ENCODE results near the gene TKT.
A peak's percentile ranks its signal among the peaks of the same experiment; 100 is the strongest.

TKT gene

DNA sequence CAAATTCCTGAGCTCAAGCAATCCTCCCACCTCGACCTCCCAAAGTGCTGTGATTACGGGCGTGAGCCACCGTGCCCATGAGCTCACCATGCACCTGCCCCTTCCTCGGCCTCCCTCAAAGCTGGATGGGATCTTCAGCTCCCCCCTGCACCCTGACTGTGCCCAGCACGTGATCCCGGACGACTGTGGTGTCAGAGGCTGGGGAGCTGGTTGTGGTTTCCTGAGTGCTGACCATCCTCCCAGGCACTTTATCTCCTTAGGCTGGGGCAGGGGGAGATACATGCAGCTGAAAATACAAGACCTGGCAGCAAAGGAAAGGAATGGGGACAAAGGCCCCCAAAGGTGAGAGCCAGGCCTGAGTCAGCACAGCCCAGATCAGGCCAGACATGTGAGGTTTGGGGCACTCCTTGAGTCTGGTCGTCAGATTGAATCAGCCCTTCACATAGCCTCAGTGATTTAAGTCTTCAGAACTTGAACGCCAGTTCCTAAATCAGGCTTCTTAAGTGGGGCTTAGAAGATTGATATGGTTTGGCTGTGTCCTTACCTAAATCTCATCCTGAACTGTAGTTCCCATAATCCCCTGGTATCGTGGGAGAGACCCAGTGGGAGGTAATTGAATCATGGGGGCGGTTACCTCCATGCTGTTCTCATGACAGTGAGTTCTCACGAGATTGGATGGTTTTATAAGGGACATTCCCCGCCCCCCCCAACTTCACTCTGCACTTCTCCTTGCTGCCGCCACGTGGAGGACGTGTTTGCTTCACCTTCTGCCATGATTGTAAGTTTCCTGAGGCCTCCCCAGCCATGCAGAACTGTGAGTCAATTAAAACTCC, 59.0 kb downstream of the TKT start:
- DNase-seq (ENCODE audit: low read depth in 2 of 2), result peak; percentile 24 to 31

DNA sequence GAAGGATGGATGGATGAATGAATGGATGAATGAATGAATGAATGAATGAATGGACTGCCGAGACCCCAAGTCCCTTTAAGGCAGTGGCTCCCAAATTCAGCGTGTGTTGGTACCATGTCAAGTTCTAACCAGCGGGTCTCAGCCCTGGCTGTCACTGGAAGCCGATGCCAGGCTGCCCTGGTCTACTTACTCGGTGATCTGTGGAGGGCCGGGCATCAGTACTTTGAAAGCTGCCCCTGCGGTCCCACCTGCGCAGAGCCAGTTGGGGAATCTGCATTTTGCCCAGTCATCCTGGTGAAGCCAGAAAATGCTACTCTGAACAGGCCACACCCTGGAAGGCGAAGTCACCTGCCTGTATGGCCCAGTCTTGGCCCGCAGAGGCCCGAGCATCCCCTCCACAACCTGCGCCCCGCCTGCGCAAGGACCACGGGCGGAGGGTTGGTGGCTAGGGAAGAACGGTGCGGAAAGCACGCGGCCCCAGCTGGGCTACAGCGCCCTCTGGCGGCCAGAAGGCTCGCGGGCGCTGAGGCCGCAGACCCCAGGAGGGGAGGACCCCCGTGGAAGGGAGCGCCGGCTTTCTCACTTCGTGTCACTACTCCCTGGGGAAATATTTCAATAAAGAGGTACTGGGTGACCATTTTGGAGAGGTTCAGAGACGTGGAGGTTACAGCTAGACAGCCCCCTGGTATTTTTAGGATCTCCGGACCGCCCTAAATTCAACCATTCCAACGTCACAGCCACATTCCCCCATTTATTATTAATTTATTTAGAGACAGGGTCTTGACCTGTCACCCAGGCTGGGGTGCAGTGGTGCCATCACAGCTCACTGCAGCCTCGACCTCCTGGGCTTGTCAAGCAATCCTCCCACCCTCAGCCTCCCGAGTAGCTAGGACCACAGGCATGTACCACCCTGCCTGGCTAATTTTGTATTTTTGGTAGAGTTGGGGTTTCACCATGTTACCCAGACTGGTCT, 59.9 kb downstream of the TKT start:
- peak; percentile 40 to 52 for DNase-seq (ENCODE audit: low read depth in 2 of 2)

DNA sequence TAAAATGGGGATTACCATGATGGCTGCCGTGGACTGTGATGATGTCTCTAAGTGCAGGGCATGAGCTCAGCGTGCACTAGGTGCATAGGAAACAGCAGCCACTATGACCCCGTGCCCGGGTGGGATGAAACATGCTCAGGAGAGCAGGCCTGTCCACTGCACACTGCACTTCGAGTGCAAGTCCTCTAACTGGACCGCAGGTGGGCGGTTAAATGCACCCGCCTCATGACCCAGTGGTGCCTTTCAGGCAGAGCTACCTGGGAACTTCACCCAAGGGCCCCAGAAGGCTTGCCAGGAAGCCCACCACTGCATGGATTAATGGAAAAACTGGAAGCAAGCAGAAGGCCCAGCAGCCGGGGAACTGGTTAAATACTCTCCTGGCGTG, 60.8 kb downstream of the TKT start:
- no peak for DNase-seq (ENCODE audit: low read depth in 2 of 2)

DNA sequence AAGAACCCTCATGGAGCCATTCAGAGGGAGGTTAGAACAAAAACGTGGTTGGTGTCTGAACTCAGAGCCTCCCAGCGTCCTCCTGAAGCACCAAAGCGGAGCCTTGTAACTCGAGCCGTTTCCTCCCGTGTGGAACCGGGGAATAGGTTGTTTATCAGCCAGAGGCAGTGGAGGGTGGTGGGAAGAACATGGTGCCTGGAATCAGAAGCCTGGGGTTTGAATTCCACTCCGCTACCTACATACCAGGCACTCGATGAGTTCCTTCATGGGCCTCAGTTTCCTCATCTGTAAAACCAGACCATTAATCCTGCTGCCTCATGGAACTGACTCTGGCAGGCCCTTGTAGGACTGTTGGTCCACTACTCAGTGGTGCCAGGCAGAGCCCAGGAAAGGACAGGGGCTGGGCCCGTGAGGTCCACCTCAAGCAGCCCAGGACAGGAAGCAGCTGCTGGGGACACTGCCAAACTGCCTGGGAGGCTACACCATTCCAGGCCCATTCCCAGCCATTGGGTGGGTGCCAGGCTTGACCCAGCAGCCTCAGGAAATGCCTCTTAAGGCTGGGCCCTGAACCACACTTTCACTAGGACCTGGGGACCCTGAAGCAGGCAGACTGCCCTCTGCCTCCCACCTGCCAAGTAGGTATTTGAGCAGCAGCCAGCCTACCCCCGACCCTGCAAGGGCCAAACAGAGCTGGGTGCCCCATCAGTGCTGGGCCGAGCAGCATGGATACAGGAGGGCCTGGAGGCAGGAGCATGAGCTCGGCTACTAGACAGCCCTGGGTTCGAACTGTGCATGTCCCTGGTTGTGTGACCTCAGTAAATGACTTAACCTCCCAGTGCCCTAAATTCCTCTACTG, 61.4 kb downstream of the TKT start:
- DNase-seq (ENCODE audit: low read depth in 2 of 2), result no peak

DNA sequence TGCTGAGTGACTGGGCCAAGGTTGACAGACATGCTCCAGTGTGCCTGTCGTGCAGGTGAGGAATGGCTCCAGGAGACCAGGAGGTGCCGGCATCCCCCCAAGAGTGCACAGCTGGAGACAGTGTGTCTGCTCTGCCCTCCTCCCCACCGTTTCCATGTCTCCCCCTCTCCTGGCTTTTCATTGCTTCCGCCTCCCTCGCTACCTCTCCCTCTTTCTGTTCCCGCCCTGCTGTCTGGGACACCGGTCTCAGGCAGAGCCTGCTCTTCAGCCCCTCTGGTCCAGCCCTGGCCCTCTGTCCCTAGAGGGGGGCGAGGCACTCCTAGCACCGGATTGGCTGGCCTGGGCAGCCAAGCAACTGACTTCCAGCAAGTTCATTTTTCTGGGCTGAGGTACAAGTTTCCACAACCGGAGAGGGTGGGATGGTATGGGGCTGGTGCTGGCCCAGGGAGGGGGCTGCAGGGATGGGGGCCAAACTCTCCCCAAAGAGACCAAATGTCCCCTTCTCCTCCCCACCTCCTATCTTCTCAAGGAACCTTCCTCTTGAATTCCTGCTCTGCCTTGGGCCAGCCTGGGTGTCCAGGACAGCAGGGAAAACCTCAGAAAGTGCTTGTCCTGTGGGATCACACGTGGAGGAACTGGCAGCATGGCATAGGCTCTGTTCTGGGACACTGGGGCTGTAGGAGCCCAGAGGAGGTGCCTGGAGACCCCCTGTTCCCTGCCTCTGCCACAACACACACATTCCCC, 62.2 kb downstream of the TKT start:
- no peak for DNase-seq (ENCODE audit: low read depth in 2 of 2)

DNA sequence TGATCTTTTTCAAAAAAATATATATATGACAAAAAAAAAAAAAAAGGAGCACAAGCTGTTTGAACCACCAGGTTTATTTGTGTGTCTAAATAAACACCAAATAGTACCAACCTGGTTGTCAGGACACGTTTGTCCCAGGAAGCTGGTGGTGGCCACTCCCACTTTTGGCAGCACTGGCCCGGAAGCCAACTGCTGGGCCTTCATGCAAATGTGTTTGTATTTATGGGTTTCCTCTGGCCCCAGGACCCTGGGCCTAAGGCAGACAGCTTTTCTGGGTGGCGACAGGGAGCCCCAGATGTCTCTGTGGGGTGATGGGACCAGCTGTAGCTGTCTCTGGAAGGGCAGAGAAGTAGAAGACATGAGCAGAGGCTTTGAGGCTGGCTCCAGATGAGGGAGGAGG, 63.2 kb downstream of the TKT start:
- DNase-seq (ENCODE audit: low read depth in 2 of 2), result no peak

DNA sequence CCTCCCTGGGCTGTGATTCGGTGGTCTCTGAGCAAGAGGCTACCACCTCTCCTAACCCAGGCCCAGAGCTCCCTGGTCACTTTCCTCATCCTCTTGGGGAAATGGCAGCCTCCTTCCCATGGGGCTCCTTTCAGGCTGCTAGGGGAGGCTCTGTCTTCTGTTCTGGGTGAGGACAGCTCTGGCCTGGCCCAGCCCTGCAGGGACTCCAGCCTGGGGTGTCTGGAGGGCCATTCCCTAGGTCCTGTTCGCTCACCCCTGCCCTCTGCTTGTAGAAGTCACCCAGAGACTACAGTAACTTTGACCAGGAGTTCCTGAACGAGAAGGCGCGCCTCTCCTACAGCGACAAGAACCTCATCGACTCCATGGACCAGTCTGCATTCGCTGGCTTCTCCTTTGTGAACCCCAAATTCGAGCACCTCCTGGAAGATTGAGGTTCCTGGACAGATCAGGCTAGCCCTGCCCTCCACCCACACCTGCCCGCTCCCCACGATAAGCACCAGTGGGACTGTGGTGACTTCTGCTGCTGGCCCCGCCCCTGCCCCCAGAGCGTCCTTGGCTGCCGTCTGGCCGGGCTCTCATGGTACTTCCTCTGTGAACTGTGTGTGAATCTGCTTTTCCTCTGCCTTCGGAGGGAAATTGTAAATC, 63.9 kb downstream of the TKT start:
- no peak for DNase-seq (ENCODE audit: low read depth in 2 of 2)

DNA sequence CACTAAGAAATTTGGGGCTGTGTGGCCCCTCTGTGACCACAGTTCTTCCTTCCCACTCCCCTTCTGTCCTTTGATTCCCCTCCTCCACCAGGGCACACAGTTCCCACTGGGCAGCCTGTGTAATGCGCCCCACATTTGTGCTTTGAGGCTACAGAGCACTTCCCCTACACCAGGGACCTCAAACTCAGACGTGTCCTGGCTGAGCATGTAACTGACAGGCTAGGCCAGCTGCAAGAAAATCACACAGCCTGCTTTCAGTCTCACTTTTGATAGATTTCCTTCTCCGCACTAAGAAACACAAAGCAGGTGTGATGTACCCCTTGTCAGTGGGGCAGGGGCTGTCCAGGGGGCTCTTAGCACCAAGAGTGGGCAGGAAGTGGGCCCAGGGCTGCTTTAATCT, 65.2 kb downstream of the TKT start:
- DNase-seq (ENCODE audit: low read depth in 2 of 2), result no peak

DNA sequence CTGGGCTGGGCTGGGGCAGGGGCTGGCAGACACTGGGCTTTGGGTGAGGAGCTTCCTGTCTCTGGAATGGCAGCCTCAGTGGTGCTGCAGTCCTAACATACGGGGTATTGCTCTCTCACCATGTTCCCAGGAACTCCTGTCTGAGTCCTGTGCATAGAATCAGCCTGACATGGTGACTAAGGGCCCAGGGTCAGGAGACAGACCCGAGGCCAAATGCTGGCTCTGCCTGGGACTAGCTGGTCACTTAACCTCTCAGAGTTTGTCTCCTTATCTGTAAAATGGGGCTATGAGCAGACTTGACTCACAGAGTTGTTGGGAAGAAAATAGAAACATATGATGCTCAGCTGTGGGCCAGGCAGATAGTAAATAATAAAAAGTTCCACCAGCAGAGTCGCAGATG, 66.5 kb downstream of the TKT start:
- no peak for DNase-seq (ENCODE audit: low read depth in 2 of 2)

DNA sequence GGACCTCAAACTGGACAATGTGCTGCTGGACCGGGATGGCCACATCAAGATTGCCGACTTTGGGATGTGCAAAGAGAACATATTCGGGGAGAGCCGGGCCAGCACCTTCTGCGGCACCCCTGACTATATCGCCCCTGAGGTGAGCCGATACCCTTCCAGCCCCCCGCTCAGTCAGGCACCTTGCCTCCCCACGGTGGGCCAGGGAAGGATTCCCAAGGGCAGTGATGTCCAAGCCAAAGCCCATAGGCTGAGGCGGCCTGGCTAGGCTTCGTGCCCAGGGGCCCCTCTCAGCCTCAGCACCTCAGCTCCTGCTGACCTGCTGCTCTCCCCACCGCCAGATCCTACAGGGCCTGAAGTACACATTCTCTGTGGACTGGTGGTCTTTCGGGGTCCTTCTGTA, 67.1 kb downstream of the TKT start:
- no peak for DNase-seq (ENCODE audit: low read depth in 2 of 2)

DNA sequence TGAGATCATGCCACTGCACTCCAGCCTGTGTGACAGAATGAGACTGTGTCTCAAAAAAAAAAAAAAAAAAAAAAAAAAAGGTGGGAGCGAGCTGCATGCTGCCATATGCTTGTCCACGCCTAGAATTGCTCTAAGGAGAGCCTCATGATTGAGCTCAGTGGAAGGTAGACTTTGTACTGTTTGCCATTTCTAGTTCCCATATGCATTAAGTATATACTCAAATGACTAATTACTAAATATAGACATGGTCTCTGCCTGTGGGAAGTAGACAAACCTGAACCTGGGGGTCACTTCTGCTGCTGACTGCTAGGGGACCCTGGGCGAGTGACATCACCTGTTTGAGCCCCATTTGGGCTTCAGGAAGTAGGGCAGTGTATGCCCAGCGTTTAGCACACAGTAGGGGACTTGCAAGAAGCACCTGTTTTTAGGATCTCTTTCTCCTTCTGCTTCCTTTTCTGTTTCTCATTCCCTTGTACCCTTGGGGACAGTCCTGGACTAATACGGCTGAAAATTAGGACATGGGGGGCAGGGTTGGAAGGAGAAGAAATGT, 67.6 kb downstream of the TKT start:
- DNase-seq (ENCODE audit: low read depth in 2 of 2), result no peak

DNA sequence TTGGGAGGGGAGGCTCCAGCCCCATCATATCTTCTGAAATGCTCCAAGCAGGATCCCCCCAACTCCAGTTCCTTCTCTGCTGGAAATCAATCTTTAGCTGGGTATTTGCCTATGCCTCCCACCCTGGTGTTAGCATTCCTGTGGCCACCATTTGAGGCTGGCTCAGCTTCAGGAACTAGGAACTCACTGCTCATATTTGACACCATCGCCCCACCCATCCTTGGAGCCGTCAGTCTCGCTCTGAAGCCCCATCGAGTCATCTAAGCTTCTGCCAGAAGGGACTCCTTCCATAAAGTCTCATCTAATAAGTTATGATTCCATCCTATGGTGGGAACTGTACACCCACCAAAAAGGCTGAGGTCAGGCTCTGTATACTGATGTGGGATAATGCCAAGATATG, 68.4 kb downstream of the TKT start:
- DNase-seq (ENCODE audit: low read depth in 2 of 2), result no peak

DNA sequence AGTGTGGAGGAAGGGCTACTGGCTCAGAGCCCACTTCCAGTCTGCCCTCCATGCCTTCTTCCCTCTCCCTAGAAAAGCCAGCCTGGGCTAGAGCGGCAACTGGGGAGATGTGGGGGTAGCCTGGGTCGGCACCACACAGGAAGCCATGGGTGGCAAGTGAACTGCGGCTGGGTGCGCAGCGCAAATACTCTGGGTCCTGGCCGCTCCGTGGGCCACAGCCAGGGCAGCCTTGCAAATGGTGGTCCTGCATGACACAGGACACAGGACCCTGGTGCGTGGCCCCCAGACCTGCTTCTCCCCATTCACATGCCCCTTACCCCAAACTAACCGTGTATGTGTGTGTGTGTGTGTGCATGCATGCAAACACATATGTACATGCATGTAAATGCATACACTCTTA, 69.1 kb downstream of the TKT start:
- DNase-seq (ENCODE audit: low read depth in 2 of 2), result no peak

DNA sequence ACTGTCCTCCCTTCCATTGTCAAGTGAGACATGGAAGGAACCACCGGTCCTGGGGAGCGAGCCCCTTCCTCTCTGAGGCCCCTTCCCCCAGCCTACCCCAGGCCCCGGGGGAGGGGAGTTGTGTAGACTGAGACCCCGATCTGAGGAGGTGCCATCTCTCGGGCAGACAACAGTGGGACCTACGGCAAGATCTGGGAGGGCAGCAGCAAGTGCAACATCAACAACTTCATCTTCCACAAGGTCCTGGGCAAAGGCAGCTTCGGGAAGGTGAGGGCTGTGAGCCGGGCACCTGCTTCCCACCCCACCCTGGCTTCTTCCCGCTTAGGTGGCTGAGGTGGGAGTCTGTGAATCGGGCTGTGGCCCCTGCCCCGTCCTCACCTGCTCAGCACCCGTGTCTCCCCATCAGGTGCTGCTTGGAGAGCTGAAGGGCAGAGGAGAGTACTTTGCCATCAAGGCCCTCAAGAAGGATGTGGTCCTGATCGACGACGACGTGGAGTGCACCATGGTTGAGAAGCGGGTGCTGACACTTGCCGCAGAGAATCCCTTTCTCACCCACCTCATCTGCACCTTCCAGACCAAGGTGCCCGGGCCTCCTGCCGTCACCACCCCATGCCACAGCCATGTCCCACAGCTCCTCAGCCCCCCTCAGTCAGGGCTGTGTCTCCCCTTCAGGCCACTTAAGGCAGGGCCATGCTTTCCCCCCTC, 69.9 kb downstream of the TKT start:
- no peak for DNase-seq (ENCODE audit: low read depth in 2 of 2)

DNA sequence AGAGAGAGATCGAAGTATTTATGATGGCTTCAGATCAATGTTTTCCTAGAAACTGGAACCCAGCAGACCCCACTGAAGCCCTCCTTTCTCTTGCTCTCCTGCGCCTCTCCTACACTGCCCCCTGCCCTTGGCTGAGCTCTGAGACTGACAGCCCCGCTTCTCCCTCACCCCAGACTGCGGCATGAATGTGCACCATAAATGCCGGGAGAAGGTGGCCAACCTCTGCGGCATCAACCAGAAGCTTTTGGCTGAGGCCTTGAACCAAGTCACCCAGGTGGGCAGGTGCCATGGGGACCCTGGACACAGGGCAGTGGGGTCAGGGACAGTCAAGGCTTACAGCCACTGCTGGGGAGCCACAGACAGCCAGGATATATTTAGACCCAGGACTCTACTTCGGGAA, 71.1 kb downstream of the TKT start:
- DNase-seq (ENCODE audit: low read depth in 2 of 2), result no peak

DNA sequence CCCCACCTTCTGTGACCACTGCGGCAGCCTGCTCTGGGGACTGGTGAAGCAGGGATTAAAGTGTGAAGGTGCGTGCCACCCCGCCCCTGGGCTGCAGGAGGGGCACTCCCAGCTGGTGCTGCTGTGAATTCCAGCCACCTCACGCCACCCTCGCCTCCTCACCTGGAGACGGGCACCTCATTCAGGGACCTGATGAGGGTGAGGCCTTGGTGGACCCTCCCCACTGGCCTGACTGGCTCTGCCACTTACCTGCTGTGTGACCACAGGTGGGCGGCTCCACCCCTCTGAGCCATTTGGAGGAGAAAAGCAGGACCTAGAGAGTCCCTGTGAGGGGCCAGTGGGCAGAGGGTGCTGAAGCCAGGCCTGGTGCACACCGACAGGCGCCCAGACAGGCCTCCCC, 72.3 kb downstream of the TKT start:
- DNase-seq (ENCODE audit: low read depth in 2 of 2), result no peak

DNA sequence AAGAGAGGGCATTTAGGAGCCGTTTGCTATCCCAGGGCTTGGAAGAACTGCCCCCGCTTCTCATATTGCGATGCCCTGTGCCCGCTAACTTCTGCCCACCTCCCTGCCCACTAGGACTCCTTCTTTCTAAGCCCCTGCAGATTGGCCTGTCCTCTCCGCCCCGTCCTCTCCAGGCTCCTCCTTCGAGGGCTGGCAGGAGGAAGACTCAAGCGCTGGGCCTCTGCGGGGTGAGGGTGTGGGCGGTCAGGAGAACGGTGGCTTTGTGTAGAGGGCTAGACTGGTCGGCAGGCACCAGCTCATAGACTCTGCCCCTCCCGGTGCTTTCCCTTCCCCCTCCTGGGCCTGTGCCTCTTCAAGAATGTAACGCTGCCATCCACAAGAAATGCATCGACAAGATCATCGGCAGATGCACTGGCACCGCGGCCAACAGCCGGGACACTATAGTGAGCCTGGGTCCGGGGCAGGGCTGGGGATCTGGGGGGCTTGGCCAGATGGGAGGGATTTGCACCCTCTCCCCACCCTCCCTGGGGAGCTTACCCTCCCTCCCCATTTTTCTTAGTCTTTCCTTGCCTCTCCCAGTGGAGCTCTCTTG, 73.0 kb downstream of the TKT start:
- no peak for DNase-seq (ENCODE audit: low read depth in 2 of 2)

DNA sequence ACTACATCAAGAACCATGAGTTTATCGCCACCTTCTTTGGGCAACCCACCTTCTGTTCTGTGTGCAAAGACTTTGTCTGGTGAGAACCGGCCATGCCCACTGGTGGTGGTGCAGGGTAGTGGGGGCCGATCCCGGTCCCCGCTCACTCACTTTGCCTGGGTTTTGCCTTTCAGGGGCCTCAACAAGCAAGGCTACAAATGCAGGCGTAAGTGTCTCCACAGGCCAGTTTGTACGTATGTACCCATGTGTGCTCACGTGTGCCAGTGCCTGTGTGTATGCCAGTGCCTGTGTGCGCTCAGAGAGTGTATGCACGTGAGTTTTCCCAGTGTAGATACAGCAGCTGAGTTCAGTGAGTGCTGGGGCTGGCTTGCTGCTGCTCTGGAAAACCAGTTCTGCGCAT, 74.3 kb downstream of the TKT start:
- DNase-seq (ENCODE audit: low read depth in 2 of 2), result no peak

DNA sequence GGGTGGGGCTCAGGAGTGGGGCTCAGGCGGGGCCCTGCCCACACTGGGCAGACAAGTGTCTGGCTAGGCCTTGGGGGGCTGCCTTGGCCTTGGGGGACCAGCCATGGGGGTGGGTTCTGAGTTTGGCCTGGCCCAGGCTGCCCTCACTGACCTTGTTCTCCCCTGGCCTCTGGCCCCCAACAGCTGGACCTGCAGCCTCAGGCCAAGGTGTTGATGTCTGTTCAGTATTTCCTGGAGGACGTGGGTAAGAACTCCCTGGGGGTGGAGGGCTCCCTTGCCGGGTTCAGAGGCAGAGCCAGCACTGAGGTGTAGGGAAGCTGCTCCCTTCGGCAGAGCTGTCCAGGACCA, 74.8 kb downstream of the TKT start:
- no peak for DNase-seq (ENCODE audit: low read depth in 2 of 2)

Data from activated CD4-positive, alpha-beta T cell treated with anti-CD3 and anti-CD28 coated beads for 24 hours (primary cell).